IMR-90 (cell line): ENCODE data around the gene CLEC10A.

Experiments used
- CTCF ChIP-seq: conservative IDR thresholded peaks from 2 replicates; pipeline ENCODE4 v1.5.1; 2012; ENCODE audit warnings: mild to moderate bottlenecking, low read depth, low read length, improper control_type of control experiment
- ELK1 ChIP-seq: fragments of 150-350 bp; IDR thresholded peaks from 2 replicates; pipeline ENCODE4 v1.6.1; 2016; ENCODE audit warnings: low read depth, mild to moderate bottlenecking, low read length, moderate library complexity, borderline replicate concordance
- MXI1 ChIP-seq: IDR thresholded peaks from 2 replicates; pipeline ENCODE4 v1.6.1; 2012; ENCODE audit warnings: low read depth, mild to moderate bottlenecking, low read length, moderate library complexity, borderline replicate concordance
- POLR2A ChIP-seq: IDR thresholded peaks from 2 replicates; pipeline ENCODE4 v1.6.1; 2012; ENCODE audit warnings: mild to moderate bottlenecking, low read depth, low read length
- RAD21 ChIP-seq: IDR thresholded peaks from 2 replicates; pipeline ENCODE4 v1.6.1; 2012; ENCODE audit warnings: low read length, improper control_type of control experiment
- RFX5 ChIP-seq: IDR thresholded peaks from 2 replicates; pipeline ENCODE4 v1.8.0; 2012; ENCODE audit warnings: low read depth, mild to moderate bottlenecking, low read length, moderate library complexity
- SMC3 ChIP-seq: fragments of 150-350 bp; IDR thresholded peaks from 2 replicates; pipeline ENCODE4 v1.6.1; 2016; ENCODE audit warnings: low read depth, mild to moderate bottlenecking, antibody characterized with exemption, low read length, moderate library complexity

DNA sequence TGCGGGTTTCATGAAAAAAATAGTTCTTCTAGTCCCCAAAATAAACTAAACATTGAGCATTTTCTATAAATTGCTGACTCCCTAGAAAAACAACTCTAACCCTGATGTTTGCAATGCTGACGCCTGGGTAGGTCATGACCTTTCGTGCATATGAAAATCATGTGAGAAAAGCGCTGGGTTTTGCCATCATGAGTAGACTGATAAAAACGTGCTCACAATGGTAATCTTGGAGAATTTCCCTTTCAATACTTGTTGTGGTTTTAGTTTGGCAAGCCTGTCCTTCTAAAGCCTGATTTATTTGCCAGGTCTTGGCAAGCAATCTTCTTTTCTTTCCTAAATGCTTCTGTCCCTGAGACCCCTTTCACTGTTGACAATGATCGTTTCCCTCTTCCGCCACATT, 4.0 kb upstream of the CLEC10A start:
- TF ChIP-seq RFX5 (no peak), CTCF (no peak), POLR2A (no peak), MXI1 (no peak), ELK1 (no peak), SMC3 (no peak), RAD21 (no peak)
